Stimulated activated CD4-positive, alpha-beta T cell treated with anti-CD3 and anti-CD28 coated beads, TNF-alpha, amount 100 ng/mL, for 24 hours (primary cell): ENCODE measurements around the gene AKAP11.
A peak's percentile ranks its signal among the peaks of the same experiment; 100 is the strongest.

Experiments
- DNase-seq, 3 experiments: peaks; one replicate each; pipeline ENCODE4 v3.0.0-alpha.2; 2020; ENCODE audit warnings: low read depth in 3 of 3

The AKAP11 gene

DNA sequence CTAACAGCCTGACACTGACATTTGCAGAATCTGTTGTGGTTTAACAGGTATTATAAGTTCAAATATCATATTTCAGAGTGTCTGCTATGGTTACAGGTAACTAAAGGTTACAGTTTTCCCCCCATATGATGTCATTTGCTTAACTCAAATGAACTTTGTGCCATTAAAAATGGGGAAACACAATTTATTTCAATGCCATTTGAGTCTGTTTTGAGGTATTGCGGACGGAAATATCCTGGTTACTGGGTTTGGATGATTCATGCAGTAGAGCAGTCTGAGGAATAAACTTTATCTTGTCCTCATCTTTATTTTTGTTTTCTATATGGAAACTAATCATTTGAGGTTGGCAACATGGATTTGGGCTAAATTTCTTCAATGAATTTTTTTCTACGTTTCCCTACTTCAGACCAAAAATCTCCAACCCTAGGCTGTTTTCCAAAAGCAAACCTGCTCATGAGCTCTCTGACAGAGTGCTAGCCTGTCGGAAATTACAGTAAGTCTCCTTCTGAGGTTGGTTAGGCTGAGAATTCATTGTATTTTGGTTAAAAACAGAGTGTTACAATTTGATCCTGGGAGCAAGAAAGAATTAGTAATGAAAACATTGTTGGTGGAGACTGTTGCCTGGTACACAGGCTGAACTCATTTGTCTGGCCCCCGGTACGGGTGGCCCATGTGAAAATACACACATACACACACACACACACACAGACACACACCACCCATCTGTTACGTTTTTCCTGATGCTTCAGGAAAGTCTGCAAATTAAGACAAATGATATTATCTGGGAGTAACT, 66.1 kb downstream of the AKAP11 start:
- no peak for DNase-seq

DNA sequence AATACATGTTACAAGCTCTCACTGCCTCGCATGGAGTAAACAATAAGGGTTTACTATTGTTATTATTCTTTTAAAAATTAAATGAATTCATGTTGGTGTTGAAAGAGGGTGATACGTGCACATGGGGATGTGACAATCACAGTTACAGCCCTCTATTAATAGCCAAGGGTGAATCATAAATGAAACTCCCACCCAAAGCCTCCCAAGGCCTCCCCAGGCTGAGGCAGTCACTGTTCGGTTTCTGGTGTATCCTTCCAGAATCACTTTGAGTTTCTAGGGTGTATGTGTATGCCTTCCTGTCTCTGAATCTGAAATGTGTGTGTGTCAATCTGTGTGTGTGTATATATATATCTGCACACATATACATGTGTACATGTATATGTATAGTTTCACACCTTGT, 73.4 kb downstream of the AKAP11 start:
- no peak for DNase-seq

DNA sequence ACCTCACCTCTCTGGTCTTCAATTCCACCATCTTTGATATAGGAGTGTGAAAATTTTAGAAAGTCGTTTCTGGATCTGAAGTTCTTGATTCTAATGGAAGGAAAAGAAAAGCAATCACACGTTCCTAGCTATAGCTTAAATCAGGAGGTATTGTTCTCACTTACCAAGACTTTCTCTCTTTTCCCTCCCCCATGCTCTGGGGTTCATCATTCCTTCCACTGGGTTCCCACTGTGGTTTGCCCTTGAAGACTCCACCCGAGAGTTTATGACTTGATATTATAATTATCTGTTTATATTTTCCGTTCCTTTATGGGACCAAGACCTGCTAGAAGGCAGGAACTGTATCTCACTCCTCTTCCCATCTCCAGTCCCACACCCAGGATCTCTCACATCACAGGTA, 76.6 kb downstream of the AKAP11 start:
- DNase-seq = no peak

DNA sequence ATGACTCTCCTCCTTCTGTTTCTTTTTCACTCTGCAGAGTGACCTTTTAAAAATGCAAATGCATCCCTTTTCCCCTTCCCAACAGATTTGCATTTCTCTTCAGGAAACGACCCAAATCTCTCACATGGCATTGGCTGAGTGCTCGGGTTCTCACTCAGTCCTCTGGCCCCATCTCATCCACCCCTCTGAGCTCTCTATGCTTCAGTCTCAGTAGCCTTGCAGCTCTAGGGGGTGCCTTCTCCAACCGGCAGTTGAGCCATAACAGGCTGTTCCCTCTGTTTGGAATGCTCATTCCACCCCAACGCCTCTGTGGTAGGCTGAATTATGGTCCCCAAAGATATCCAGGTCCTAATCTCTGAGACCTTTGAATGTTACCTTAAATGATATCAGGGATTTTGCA, 78.2 kb downstream of the AKAP11 start:
- no peak for DNase-seq

DNA sequence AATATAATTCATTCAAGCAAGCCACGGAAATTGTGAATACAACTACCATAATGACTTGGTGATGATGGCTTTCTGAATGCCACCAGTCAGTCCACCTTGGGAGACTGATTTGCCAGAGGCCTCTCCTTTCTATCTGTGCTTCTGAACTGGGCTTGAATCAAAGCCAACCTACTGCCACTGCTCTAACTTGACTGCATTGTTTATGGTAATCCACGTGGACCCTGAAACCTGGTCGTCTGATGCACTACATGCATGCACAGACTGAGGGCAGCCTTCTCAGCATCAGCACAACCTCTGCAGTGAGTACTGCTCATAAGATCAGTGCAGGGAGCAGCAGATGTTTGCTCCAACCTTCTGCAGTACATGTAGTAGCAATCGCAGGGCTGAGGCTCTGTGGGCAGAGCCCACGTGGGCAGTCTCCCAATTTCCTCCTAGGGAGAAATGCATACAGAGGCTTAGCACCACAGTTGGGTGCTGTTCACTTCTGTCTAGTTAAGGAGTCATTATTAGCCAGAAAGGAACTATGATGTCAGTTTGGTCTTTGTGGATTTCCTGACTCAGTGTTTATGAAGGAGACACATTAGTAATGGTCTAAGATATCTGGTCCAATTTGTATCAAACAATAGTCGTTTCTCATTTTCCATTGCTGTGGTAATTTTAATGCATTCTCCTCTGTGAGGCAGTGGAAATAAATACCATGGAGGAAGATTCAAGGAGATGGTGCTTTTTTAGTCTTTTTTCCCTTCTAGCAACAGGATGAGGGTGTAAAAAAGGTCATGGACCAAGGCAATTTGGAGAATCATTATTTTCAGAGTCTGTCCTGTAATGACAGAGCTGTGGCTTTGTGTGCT, 82.5 kb downstream of the AKAP11 start:
- peak in 1 of 3 experiments; percentile 51 for DNase-seq

DNA sequence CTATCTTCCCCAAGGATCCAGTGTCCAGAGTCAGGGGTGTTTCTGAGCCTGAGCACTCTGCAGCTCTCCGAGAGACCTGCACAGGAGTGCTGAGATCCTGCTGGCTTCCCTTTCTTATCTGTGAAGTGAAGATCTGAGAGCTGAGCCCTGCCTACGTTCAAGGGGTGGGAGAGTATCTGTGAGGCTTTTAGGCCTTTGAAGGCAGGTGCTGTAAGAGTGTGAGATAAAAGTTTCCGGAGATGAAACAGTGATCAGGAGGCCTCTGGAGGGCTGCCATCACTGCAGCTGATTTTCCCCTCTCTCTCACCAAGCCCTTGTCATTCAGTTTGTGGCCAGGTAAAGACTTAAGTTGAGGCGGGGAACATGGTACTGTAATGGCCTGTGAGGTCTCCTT, 83.1 kb downstream of the AKAP11 start:
- DNase-seq = peak; percentile 45 to 57 (median 46)

DNA sequence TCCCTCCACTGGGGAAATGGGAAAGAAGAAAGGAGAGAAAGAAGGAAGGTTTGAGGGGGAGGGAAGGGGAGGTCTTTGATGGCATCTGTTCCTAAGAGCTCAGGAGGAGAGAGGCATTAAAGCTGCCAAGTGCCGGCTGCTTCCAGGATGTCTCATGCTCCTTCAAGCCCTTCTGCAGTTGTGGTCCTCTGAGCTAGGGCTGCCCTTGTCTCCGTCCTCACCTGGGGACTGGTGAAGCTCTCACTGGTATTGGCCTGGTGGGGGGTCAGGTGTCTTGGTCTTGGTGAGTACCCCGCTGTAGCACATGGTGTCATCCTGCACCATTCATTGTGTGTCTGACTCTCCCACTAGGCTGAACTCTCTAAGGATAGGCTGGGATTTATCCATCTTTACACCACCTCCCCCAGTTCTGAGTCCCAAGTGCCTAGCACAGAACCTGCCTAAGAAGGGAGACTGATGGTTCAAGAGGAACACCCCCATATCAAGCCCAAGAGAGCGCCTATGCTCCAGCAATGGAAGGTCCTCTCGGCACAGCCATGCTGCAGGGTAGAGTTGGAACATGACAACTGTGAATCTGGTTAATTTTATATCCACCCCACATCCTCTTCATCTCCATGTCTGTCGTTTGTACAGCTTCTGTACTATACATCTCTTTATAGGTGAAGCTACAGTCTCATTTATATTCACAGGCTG, 83.7 kb downstream of the AKAP11 start:
- DNase-seq = no peak

DNA sequence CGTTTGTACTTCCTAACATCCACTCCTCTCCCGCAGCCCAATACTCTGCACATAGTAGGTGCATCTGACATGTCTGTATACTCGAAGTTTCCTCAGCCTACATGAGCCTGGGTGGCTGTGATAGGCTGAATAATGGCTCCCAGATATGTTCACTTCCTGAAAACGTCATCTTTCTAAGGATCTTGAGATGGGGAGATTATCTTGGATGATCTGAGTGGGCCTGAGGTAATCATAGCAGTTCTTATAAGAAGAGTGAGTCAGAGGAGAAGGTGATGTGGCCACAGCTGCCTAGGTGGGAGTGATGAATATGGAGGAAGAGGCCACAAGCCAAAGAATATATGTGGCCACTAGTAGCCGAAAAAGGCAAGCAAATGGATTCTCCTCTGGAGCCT, 84.2 kb downstream of the AKAP11 start:
- peak in 1 of 3 experiments; percentile 50 for DNase-seq

DNA sequence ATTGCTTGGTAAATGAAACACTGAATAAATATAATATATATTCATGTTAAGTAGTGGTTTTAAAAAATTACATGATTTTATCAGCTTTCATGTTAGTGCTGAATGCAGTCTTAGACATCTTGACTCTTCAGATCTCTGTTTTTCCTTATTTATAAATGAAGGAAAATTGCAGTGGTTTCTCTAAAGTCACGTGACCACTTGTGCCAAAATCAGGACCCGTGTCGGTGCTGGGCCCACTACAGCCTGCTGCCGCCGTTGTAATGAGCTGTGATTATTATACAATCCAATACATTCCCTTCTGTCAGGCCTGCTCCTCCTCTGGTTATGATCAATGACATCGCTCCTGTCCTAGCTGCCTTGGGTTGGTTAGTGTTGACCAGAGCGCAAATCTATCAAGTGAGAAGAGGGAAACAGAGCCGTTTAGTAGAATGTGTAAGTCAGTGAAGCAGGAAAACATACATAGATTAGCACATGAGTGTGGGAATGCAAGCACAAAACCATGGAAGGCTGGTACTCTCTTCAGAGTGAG, 88.2 kb downstream of the AKAP11 start:
- no peak for DNase-seq

DNA sequence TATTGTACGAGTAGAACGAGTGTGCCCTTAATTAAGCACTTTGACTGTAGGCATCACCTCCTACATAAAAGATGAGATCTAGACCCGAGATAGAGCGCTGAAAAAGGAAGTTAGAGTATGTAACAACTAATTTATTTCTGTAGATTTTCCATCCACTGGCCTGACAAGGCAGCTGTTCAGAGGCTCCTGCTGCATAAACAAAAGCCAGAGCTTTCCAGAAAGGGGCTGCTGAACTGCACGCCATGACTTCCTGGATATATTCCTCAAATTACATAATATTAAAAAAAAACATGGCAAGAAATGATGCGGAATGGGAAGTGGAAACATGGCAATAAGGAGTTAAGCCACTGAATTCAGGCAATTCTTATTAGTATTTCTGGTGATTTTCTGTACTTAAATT, 89.7 kb downstream of the AKAP11 start:
- no peak for DNase-seq

DNA sequence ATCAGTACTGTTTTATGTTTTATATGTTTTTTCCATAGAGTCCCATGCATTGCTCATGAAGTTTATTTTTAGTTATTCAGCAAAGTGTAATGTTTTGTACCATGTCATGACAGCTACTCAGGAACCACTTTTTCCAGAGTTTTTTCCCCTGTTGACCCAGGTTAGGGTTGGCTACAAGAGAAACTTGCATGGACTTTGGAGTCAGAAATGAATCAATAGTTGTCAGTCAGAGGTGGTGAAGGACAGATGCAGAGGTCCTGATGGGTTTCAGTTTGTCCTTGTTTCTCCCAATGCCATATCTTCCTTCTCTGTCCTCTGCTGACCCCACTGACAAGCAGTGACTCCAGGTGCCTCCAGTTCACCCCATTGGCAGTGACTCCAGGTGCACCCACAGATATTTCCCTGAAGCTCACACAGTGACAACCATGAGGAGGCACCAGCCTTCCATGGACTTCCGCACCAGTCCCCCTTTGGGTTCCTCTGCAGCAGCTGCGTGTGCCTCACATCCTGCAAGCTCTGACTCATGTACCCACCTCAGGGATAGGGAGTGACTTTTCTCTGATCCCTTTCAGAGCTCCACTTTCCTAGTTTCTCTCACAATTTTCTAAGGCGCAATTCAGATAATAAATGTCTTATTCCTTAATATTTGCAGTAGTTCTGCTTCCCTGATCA, 92.1 kb downstream of the AKAP11 start:
- no peak for DNase-seq

DNA sequence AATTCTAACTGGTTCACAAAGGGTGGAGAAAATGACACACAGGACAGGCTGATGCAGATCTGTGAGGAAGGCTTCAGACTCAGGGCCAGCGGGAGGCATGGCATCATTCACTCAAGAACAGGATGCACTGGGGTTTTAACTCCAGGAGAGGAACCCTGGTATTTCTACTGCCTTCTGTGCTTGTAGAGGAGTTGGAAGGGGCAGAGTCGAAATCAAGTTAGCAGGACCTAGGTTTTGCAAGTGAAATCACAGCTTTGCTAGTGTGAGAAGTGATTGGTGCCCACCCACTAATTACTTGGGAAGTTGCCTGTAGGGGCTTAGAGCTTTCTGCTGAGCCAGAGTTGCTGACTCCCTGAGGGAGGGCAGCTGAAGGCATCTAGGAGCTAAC, 92.7 kb downstream of the AKAP11 start:
- DNase-seq = no peak

DNA sequence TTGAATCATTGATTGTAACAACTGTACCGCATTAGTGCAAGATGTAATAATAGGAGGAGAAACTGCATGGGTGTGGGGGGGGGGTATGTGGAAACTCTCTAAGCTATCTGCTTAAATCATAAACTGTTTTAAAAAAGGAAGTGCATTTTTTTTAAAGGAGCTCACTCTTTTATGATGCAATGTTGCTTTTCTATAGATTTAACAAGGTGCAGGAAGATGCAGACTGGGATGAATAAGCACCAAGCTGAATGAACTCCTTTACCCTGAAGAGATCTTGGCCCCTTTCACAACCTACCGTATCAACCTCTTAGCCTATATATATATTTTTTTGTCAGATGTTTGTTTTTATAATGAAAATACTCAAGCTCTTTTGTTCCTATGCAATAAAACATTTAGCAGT, 95.9 kb downstream of the AKAP11 start:
- no peak for DNase-seq

DNA sequence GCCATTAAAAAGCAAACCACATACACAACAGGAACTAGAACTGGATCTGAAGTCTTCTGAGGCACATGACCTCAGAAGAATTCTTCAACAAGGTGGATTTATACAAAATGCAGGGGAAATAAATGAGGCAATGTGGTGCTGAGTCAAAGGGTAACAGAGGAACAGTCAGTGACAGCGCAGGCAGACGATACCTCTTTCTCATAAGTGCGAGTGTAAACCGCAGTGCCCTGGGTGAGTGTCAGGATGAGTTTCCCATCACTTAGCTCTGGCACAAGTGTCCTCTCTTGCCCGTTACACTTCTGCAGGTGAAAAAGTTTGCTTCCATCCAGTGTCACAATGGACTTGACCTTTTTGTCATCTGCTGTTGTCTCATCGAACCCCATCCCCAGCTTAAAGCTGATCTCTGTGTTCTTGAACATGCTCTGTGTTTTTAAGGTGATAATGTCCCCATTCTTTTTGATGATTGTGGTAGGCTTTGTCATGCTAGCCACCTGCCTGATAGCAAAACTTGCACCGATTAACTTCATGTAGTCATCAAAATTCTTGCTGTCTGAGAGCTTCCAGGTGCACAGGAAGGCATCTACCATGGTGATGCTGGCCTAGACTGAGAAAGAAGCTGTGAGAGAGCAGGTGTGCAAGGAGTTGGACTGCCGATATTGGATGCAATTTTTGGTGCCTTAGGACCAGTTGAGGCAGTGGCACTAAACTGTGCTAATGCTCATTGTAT, 97.3 kb downstream of the AKAP11 start:
- no peak for DNase-seq

DNA sequence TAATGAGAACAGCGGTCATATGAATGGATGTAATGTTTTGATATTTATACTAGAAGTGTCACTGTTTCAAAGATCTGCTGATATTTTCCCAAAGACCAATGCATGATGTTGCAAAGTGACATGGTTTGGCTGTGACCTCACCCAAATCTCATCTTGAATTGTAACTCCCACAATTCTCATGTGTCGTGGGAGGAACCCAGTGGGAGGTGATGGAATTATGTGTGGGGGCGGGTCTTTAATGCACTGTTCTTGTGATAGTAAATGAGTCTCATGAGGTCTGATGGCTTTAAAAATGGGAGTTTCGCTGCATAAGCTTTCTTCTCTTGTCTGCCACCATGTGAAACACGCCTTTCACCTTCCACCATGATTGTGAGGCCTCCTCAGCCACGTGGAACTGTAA, 98.3 kb downstream of the AKAP11 start:
- no peak for DNase-seq
